ENCODE measurements around the gene IRF8.

IRF8 gene, protein sequence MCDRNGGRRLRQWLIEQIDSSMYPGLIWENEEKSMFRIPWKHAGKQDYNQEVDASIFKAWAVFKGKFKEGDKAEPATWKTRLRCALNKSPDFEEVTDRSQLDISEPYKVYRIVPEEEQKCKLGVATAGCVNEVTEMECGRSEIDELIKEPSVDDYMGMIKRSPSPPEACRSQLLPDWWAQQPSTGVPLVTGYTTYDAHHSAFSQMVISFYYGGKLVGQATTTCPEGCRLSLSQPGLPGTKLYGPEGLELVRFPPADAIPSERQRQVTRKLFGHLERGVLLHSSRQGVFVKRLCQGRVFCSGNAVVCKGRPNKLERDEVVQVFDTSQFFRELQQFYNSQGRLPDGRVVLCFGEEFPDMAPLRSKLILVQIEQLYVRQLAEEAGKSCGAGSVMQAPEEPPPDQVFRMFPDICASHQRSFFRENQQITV

DNA sequence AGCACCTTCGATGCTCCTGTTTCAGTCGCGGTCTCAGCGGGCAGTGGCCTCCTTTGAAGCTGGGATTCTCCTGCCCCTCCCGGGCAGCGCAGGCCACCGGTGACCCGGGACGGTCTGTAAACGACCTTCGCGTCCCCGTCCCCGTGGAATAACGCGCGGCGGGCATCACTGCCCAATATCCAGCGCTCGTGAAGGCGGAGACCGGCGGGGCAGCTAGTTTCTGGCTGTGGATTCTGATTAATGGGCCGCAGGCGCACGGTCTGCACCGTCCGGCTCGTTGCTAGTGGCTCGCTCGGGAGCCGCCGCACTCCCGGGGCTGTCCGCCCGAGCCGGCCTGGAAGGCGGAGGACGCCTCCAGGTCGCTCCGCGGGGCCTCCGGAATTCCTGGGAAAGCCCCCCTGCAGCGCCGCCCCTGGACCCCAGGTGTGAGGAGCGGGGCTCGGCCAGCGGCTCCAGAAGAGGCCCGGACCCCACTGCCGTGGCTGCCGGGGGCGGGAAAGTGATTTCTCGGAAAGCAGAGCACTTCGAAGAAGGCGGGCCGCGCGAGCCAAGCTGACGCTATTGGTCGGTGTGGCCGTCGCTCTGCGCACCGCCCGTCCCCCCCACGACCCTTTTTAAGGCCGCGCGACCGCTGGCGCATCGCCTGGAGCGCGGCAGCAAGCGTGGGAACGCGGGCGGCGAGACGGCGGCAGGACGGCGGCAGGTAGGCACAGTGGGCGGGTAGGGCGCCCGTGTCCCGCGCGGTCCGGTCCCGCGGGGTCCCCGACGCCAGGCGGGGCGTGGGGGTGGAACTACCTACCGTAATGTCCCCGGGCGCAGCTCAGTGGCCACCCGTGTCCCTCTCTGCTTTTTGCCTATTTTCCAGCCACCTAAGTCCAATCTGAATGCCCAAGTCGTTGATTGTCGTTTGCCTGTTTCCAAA lies at the start of gene IRF8:
Gene IRF8 (plus strand): TSS at position 642 of the 922 bp plus-strand sequence. CDS start 3,854 bp downstream, outside the sequence.
- no peak within 1 kb of the TSS for H3K4me3 ChIP-seq (ENCODE audit: low read depth, low read length)
- TF ChIP-seq, protein P1, sequence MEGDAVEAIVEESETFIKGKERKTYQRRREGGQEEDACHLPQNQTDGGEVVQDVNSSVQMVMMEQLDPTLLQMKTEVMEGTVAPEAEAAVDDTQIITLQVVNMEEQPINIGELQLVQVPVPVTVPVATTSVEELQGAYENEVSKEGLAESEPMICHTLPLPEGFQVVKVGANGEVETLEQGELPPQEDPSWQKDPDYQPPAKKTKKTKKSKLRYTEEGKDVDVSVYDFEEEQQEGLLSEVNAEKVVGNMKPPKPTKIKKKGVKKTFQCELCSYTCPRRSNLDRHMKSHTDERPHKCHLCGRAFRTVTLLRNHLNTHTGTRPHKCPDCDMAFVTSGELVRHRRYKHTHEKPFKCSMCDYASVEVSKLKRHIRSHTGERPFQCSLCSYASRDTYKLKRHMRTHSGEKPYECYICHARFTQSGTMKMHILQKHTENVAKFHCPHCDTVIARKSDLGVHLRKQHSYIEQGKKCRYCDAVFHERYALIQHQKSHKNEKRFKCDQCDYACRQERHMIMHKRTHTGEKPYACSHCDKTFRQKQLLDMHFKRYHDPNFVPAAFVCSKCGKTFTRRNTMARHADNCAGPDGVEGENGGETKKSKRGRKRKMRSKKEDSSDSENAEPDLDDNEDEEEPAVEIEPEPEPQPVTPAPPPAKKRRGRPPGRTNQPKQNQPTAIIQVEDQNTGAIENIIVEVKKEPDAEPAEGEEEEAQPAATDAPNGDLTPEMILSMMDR (IDR thresholded peaks at IDR 0.05; ENCODE audit: low read depth, low read length) = no peak

DNA sequence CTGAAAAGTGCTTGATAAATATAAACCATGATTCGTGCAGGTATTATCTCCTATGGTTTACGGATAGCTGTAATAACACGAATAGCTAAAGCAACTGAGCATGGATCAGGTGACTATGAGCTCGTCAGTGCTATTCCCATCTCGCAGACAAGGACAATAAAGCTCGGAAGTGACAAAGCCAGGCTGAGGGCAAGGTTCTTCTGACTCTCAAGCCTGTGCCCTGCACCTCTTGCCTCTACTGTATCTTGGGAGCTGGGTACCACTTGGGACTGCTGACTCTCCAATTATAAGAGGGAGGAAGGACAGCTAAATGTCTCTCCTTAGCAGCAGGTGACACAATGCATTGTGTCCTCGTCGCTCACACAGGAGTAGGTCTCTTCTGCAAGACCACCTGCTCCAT lies 49.6 kb upstream of the IRF8 start:
- TF ChIP-seq, protein P1 (IDR thresholded peaks at IDR 0.05; ENCODE audit: low read depth, low read length) = no peak
- H3K4me3 ChIP-seq (ENCODE audit: low read depth, low read length) = no peak overlapping the region

DNA sequence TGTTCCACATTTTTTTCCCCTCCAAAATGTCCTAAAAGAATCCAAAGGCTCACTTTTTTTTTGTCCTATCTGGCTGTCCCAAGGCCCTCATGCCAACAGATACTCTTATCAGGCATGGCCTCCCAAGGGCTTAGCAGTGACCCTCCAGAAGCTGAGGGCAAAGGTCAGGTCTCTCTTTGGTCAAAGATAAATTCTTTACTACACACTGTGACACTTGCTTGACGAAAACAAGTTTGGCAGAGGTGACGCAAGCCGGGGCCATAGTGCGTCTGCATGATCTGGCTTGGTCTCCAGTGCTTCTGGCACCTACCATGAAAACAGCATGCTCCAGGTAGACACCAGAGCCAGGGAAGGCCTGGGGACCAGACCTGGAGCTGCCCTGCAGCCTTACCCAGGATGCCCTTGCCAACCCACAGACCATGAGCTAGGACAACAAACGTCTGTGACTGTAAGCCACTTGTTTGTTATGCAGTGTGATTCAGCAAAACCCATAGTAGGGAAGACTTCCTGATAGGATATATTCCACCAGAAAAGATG lies 48.5 kb upstream of the IRF8 start:
- no peak overlapping the region for H3K4me3 ChIP-seq (ENCODE audit: low read depth, low read length)
- TF ChIP-seq, protein P1 (IDR thresholded peaks at IDR 0.05; ENCODE audit: low read depth, low read length) = no peak

DNA sequence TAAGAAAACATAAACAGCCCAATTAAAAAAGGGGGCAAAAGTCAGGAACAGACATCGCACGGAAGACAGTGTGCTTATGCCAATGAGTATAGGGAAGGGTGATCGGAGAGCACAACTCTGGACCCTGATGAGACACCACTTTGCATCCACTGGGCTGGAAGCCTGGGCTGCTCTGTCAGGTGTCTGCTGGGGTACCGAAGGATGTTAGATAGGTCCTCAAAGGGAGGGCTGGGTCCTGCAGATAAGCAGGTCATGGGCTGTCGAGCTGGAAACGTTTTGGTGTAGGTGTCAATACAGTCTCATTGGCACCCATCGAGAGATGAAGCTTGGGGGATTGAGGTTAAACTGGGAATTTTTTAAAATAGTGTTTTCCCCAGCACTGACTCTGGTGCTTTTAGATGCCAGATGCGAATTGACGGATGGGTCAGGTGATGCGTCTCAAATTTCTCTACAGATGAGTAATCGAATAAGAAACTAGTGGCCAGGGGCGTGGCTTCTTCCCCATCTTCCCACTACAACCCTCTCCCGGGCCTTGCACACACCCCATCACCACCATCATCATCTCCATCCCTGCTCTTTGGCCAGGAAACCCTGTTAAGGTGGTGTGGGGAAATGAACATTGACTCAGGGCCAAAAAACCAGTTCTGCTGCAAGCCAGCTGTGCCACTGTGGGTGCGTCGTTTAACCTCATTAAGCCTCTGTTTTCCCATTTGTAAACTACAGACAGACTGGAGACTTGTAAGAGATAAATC lies 47.8 kb upstream of the IRF8 start:
- no peak overlapping the region for H3K4me3 ChIP-seq (ENCODE audit: low read depth, low read length)
- TF ChIP-seq, protein P1 (IDR thresholded peaks at IDR 0.05; ENCODE audit: low read depth, low read length) = no peak

DNA sequence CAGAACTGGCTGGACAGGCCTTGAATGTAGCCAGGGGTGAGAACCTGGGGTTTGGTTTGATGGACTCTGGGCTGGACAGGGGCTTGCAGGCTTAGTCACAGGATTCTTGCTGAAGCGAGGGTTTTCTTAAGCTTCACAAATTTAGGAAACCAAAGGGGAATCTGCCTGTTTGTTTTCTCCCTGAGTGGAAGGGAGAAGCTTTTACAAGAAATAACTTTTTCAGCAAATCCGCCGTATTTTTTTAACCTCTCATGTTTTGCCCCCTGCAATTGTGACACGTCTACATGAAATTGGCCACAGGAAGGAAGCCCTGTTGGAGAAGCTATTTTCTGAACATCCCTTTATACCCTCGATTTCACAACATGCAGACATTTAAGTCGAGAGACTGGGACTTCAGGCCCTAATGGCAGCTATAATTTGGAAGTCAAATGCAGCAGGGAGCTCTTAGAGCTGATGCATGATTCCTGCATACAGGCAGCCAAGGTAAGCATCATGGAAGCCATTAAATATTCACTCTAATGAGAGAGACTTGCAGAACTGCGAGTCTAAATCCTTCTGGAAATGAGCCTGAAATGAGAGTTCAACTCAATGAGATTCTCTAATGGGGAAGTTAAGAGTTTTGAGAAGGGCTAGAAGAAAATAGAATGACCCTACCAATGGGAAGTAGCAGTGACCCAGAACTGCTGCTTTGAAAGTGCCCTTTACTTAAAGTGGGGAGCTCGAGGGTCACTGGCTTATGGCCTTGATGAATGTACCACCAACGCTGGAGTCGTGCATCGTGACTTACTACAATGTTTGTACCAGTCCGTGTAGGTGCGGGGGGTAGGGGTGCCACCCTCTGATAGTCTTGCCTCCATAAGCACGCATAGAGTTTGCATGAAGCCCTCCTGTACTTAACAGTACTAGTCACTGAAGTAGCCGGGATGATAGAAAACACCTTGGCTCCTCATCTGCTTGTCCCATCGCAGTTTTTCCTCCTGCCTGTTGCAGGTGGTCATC lies 45.1 kb upstream of the IRF8 start:
- TF ChIP-seq, protein P1 (IDR thresholded peaks at IDR 0.05; ENCODE audit: low read depth, low read length) = no peak
- H3K4me3 ChIP-seq (ENCODE audit: low read depth, low read length) = no peak overlapping the region

DNA sequence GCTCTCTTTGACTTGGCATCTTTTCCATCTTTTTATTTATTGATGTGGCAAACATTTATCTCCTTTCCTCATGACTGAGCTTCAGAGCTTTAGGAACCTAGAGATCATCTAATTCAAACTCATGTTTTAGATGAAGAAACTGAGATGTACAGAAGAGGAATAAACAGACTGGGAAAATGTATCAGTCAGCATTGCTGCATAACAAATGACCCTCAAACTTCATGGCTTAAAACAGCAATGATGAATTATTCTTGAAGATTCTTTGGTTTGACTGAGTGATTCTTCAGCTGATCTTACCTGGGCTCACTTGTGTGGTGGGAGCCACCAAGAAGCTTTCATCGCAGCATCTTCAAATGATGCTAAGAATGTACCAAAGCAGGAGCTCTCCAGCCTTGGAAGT lies 44.0 kb upstream of the IRF8 start:
- TF ChIP-seq, protein P1 (IDR thresholded peaks at IDR 0.05; ENCODE audit: low read depth, low read length) = no peak

More for the DNA sequence above, 44.0 kb upstream of the IRF8 start:
- H3K4me3 ChIP-seq (ENCODE audit: low read depth, low read length) = no peak overlapping the region

All from WI38 (cell line).